ENCODE data around the gene ZNF750.

DNA sequence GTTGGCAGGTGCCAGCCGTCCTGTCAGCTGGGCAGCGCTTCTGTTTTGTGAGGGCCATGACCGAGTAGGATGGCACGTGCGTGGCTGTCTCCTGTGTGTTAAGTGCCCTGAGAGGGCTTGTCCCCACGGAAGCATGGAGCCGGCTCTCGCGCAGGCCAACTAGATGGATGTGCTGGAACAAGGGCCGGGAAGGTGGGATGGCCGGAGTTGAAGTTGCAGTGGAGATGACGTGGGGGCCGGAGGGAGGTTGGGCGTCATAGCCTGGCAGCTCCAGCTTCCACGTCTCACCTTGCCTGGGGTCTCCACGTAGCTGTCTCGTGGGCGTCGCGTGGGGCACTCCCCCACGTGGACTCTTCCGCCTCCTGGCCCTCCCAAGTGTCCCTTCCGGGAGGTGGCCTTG, 60.3 kb downstream of the ZNF750 start:
- TF ChIP-seq CTCF (conservative IDR thresholded peaks at IDR 0.05) (no peak), ZFX (IDR thresholded peaks at IDR 0.05) (no peak)

All from C4-2B (cell line).